Endometrial microvascular endothelial cells (primary cell): ENCODE data around the gene IRF4. TPM values are rescaled to one million over a fixed set of nuclear protein-coding genes. Genes with fewer than 3 reads are reported as not detected.

Experiments
- in situ Hi-C: cut with HindIII; loops from 2 replicates; pipeline ENCODE4 v1.10.0; 2017; ENCODE audit warnings: low sequenced_read_pairs, low pct_unique_long_range_greater_than_20kb; ENCODE audit errors: inconsistent ontology term
- total RNA-seq: library from RNA; depleted of rRNA; stranded (reverse); fragments of >200 nt; gene quantifications from one replicate; pipeline ENCODE4 v1.2.3, GENCODE V29; 2015; ENCODE audit errors: inconsistent ontology term

Gene IRF4
- total RNA-seq, 1 donor from 2014 or later, result not detected

DNA sequence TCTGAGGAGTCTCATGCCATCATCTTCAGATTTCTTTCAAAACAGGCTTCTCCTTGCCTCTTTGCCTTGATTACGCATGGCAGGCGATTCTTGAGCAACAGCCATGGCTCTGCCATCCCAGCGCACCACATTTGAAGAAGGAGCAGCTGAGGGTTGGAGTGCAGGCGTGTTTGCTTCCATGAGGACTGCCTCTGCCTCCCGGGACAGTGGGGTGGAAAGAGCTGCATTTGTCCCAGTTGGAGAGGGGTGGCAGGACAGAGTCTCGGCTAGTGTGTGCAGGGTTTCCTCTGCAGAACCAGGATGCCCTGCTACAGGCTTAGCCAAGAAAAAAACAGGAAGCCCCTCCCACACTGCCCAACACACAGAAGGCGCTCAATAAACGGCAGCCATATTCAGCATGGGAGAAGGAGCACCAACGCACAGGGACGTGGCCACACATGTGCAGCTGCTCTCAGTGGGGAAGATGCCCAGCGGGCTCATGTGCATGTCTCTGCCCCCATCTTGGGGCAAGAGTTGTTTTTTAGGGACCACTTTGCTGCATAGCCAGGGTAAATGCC, 36.6 kb downstream of the IRF4 start:
- in situ Hi-C loops, result no loop called here

DNA sequence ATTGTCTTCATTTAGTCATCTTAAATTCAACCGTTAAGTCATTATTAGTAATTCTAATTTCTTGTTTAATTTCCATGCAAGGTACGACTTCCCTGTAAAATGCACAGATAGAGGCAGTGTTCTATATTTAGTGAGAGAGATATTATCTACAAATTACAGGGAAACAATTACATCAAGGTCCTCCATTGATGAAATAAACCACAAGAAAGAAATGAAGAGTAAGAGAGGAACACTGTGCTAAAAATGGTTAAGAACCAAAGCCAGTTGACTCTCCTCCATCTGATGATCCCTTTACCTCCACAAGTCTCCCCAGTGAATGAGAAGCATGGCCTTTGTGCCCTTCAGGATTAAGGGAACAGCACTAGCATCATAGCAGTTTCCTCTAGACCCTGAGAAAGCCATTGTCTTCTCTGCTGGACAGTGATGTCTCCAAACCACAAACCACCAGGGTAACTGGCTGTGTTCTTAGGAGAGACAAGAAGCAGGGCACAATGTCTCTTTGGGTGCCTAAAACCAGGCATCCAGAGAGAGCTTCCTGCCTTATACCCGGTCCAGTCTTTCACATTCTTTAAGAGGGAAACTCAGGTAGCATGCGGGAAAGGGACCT, 38.1 kb downstream of the IRF4 start:
- in situ Hi-C loops, result no loop called here

DNA sequence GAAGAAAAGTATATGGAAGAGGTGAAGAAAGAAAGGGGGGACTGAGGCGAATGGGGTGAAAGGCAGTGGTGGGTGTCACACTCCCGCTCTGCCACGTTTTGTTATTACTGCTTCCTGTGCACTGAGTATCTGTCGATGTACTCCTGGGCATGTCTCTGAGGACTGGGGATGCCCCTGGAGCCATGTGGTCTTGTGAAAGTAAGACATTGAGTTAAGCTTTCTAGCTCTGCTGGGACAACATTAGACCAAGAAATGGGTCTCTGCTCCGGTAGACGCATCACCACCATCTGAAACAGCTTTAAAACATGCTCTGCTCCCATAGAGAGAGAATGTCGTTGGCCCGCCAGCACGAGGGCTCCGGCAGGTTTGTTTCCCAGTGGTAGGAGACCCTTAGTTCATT, 40.0 kb downstream of the IRF4 start:
- in situ Hi-C loops, result no loop called here

DNA sequence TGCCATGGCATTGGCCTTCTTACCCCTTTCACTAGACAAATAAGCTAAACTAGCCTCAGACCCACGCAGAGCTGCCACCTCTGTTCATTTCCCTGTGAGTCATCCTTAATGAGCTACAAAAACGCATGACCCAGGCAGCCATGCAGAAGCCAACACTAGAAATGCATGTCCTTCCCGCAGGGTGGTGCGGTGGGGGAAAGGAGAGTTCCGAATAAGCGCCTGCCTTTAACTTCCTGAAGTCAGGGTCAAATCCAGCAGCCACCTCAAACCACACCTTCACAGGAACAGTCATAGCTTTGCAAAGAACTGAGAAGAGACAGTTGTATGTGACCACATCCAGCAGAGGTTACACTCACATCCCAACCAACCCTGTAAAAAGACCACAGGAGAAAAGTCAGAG, 40.4 kb downstream of the IRF4 start:
- in situ Hi-C loops, result no loop called here

DNA sequence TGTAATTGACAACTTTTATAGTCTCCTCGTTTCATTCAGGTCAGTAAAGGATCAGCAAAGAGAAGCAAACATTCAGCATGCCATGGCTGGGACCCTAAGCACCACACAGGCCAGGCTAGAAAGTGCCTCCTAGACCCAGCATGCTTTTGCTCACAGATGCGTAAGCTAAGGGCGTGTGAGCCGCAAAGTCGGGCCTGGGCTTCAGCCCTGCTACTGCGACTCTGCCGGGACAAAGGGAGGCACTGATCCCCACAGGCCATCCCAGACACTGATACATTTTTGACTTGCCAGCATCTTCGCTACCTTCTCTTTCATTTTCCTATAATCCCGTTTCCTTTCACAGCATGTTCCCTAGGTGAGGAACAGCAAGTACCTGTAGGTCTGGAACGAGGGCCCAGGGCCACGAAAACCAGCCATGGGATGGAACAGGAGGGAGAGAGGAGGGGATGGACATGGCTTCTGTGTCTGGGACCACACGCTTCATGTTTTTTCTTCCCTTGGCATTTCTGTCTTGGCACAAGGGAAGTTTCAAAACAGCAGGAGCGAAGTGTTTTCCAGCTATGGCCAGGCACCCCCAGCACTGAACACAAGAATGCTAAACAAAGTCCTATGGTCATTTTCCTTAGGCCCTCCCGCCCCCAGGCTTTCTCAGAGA, 42.6 kb downstream of the IRF4 start:
- in situ Hi-C loops, result no loop called here

DNA sequence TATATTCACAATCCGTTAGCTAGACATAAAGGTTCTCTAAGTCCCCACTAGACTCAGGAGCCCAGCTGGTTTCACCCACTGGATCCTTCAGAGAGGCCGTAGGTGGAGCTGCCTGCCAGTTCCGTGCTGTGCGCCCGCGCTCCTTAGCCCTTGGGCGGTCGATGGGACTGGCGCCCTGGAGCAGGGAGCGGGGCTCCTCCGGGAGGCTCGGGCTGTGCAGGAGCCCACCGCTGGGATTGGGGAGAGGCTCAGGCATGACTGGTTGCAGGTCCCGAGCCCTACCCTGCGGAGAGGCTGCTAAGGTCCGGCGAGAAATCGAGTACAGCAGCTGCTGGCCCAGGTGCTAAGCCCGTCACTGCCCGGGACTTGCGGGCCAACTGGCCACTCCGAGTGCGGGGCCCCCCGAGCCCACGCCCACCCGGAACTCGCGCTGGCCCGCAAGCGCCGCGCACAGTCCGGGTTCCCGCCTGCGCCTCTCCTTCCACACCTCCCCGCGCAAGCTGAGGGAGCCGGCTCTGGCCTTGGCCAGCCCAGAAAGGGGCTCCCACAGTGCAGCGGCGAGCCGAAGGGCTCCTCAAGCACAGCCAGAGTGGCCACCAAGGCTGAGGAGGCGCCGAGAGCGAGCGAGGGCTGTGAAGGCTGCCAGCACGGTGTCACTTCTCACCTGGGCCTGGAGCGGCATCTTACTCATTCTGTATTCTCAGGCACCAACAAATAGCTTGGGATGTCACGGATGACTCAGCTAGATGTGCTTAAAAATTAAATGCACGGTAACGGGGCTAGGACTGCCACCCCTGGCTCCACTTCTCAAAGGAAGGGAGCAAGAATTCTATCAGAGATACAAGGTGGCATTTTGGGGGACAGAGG, 44.1 kb downstream of the IRF4 start:
- in situ Hi-C loops, result no loop called here

DNA sequence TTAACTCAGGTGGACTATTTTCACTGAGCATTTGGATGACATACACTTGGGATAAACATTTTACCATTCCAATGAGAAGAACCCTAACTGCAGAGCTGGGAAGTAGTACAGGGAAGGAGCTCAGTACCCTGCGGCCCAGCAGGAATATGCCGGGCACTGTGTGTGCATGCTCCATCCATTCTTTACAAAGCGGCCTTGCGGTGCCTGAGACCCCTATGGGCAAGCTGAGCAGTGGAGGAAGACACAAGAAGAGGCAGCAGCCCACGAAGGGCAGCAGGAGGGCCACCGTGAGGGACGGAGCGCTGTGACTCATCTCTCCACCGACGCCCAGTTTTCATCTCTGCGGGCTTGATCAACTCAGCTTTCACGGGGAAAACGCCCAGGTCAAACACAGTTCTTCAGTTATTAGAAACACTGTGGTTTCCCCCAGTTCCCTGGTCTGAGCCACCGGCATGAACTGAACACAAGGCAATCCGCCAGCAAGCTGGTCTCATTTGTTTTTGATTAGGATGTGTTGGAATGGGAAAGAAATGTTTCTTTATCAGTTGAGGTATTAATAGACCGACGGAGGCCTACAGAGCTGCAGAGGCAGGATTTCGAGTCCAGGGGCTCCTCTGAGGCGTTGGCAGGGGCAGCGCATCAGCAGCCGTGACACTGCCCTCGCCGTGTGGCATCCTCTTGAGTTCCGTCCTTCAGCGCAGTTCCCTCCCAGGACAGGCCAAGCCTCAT, 44.9 kb downstream of the IRF4 start:
- in situ Hi-C loops, result no loop called here

DNA sequence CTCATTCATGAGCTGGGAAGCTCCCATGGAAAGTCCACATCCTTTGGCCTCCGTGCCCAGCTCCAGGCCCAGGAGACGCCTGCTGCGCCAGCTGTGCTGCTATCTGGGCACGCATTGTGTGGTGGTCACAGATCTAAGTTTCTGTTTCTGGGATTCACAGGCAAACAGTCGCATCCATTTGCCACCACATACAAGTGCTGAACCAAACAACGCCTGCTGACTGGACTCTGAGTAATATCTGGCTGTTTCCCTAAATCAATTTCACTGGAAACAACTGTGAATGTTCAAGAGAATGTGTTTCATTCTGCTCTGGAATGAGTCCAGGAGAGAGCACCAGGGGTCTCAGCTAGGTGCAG, 45.5 kb downstream of the IRF4 start:
- in situ Hi-C loops, result no loop called here

DNA sequence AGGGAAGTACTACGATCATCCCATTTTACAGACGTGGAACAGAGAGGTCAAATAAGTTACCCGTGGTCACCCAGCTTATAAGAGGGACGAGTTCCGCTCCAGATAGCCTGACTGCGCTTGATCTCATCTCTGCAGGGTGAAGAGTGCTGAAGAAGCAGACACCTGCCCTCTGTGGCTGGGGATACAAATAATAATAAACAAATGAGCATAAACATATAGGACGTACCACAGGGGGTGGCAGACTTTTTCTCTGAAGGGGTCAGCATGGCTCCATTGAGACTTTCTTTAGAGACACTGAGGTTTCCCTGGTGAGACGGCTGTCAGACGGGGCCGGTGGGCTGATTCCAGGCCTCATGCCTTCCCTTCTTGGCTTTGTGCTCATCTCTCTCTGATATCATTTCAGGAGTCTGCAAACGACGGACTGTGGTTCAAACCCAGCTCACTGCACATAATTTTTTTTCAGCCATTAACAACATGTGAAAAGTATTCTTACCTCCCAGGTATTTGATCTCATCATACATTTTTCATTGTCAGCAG, 47.1 kb downstream of the IRF4 start:
- in situ Hi-C loops, result no loop called here

DNA sequence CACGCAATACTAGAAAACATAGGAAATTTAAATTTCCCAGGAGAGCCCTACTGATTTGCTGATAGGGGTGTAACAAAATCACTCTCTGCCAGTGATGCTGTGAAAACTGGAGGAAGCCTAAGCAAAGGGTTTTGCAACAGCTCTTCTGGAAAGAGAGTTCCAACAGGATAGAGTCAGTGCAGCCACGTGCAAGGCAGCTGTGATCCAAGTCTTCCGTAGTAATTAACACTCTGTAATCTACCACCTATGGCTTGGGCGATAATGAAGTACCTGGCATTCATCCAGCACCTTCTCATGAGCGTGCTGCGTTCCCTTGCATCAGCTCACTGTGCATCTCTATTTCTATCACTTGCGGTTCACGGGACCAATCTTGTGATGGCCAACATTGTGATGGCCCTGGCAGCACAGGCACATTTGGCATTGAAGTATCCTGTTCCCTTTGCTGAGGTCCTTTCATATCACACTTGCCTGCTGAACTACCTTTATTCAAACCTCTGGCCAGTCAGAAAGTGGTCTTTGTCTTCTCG, 48.2 kb downstream of the IRF4 start:
- in situ Hi-C loops, result no loop called here

DNA sequence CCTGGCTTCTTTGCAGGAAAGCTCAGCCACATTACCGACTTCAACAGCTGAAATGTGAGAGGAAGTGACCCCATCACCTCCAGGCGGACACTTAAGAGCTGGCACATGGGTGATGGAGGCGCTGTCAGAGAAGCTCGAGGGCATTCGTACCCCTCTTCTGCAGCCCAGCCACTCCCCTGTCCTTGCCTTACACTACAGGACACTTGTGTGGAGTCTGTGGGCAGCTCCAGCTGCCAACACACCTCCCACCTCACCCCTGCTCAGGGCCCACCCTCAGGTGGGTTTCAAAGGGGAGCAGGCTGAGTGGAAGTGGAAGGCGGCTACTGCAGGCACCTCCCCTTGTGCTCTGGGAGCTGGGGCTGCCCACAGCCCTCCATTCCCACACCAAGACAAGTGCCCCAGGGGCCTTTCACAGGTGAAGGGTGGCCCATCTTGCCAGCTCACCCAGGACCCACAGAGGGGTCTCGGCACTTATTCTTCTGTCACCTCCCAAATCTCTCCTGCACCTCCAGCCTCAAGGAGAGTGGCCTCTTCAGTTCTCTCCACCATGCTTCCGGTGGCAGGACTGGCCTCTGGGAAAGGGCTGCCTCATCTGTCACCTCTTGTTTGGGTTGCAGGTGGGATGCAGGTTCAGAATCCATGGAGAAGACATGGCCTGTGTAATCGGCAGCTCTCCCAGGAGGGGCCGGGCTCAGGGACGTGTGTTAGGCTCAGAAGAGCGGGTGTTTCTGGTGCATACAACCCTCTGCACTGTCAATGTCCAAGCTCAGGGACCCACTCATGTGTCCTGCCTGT, 49.8 kb downstream of the IRF4 start:
- in situ Hi-C loops, result no loop called here

DNA sequence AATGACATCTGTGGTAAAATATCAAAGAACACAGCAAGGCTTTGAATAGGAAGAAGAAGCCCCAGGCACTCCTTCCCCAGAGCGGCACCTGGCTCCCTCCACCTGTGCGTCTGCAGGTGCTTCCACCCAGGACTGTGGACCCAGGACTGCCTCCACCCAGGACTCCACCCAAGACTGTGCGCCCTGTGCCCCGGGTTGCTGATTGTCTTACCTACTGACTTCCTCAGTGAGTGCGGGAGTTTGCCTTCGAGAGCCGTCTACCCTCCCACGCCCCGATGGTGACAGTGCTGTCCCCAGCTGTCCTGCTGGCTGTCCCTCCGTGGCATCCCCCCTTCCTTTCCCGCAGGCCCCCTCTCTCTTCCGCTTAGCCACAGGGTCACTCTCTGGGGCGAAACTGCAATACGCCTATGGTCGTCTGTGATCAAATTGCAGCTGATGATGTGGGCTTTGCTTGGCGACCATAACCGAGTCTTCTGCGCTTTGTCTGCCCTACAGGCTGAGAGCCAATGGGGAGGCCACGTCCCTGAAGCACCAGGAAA, 52.1 kb downstream of the IRF4 start:
- in situ Hi-C loops, result no loop called here

DNA sequence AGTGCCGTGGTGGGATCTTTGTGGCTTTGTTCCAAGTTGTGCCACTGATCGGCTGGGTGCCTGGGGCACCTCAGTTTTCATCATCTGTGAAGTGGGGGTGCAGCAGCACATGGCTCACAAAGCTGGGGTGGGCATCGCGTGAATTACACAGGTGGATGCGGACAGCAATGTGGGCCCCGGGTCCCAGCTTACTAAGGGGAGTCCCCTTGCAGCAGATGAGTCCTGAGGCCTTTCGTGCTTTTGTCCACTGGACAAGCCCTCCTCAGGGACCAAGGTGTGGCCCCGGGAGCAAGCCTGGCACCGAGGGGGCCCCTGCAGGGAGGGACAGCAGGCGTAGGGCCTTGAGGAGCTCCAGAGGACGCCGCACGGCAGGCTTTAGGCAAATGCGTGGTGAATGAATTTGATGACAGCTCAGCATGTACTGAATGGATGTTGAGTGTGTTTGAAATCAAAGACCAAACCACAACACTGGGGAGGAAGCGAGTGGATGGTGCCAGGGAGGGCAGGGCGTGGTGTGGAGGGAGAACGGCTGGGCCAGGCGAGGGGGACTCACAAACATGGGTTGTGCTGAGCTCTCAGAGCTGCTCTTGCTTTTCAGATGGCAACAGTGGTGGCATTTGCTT, 53.2 kb downstream of the IRF4 start:
- in situ Hi-C loops, result no loop called here

DNA sequence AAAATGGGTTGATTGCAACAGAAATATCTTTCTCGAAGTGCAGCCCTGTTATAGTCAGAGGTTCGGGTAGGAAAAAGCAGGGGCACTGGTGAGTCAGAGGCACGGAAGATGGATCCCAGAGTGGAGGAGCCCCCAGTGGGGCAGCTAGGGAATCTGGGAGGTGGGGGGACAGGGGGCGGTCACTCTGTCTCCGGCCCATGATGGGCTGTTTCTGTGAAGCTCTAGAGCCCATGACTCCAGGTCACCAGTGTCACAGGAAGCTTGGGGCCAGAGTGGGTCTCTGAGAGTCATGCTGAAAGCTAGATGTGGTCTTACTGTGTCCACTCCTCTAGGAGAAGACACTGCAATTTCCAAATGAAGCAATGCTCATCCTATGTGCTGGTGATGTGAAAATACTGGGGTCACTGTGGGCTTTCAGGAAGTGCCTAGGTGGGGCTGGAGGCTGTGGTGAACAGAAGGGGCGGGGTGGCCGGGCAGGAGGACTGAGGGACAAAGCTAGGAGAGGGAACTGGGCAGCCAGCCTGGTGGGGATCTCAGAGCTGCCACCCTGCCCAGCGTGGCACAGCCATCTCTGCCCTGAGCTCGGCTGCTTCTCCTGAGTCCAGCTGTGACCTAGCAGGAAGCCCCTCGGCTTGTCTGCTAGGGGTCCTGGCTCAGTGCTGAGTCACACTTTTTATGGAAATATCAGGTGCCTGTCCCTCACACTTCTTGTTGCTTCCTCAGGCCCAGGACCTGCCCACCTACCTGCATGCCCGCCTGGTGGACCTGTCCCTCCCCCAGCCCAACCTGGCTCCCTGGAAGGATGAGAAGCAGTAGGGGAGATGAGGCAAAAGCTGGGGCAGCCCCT, 54.2 kb downstream of the IRF4 start:
- in situ Hi-C loops, result no loop called here

DNA sequence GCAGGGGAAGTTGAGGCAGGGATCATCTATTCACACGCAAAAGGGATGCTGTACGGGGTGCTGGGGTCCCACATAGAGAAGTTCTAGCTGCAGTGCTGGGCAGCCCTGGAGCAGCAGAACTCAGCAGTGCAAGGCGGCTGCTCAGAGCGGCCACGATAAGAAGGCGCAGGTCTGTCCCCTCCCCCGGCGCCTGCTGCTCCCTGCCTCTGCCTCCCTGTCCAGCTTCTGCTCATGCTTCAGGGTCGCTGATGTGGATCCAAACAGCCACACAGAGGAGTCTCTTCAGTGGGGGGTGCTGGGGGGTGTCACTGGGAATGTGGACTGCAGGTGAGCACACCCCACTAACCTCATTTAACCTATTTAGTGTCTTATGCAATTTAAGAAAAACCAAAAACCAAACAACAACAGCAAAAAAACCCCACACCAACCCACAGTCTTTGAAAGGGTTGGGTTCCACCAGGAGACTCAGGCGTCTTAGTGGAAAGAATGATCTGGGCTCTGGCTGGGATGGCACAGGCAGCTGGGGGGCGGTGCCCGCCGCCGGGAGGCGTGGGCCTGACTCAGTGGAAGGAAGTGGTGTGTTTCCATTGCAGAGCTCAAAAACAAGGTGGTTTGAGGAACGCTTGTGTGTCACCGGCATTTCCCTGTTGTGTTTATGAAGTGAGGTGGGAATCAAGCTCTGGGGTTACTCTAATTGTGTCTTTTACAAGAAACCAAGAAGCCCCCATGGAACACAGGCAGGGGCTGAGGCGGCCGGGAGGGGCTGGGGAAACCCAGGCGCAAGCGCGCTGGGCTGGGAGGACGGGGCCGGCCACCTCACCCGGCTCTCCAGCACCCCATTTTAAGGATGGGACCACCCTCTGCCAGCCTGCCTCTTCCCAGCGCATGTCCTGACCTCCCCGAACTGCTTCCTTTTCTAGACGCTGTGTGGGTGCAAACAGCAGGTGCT, 55.1 kb downstream of the IRF4 start:
- in situ Hi-C loops, result no loop called here
